ENCODE data around the gene GPR55.

GPR55 gene

DNA sequence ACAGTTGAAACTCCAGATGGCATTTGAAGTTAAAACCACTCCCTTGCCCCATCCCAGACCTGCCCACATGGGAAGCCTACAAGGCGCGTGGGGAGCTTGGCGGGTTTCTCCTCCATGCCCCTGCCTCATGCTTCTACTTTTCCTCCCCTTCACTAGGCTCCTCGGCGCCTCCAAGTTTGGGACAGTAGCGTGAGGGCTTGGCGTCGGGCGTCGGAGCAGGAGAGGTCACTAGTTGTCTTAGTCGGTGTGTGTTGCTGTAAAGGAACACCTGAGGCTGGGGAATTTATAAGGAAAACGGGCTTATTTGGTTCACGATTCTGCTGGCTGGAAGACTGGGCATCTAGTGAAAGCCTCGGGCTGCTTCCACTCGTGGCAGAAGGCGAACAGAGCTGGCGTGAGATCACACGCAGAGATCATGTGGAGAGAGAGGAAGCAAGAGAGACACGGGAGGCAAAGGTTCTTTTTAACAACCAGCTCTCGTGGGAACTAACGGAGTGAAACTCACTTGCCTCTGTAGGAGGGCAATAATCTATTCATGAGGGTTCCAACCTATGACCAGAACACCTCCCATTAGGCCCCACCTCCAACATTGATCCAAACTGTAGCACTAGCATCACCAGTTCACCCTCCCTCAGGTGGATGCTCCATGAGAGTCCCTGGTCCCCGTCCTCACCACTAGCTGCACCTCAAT lies 35.0 kb downstream of the GPR55 start:
- no peak overlapping the region for H3K4me3 ChIP-seq (replicated peaks; ENCODE audit: low read depth, low read length)
- TF ChIP-seq, protein P1, sequence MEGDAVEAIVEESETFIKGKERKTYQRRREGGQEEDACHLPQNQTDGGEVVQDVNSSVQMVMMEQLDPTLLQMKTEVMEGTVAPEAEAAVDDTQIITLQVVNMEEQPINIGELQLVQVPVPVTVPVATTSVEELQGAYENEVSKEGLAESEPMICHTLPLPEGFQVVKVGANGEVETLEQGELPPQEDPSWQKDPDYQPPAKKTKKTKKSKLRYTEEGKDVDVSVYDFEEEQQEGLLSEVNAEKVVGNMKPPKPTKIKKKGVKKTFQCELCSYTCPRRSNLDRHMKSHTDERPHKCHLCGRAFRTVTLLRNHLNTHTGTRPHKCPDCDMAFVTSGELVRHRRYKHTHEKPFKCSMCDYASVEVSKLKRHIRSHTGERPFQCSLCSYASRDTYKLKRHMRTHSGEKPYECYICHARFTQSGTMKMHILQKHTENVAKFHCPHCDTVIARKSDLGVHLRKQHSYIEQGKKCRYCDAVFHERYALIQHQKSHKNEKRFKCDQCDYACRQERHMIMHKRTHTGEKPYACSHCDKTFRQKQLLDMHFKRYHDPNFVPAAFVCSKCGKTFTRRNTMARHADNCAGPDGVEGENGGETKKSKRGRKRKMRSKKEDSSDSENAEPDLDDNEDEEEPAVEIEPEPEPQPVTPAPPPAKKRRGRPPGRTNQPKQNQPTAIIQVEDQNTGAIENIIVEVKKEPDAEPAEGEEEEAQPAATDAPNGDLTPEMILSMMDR (IDR thresholded peaks at IDR 0.05; ENCODE audit: low read depth, low read length, missing control alignments), result no peak
- DNase-seq (ENCODE audit: extremely low read depth, low read depth), result no peak

DNA sequence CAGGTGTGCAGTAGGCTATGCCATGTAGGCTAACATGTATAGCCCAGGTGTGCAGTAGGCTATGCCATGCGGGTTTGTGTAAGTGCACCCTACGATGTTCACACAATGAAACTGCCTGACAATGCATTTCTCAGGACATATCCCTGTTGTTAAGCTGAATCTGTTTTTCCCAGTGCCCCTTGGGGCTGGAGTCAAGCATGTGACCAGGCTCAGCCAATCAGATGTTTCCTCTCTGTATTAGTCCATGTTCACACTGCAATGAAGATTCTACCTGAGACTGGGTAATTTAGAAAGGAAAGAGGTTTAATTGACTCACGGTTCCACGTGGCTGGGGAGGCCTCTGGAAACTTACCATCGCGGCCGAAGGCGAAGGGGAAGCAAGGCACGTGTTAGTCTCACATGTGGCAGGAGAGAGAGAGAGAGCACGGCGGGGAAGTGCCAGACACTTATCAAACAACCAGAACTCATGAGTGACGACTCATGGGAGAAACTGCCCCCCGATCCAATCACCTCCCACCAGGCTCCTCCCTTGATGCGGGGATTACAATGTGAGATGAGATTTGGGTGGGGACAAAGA lies 36.1 kb downstream of the GPR55 start:
- H3K4me3 ChIP-seq (replicated peaks; ENCODE audit: low read depth, low read length), result no peak overlapping the region
- TF ChIP-seq, protein P1 (IDR thresholded peaks at IDR 0.05; ENCODE audit: low read depth, low read length, missing control alignments), result no peak
- no peak for DNase-seq (ENCODE audit: extremely low read depth, low read depth)

DNA sequence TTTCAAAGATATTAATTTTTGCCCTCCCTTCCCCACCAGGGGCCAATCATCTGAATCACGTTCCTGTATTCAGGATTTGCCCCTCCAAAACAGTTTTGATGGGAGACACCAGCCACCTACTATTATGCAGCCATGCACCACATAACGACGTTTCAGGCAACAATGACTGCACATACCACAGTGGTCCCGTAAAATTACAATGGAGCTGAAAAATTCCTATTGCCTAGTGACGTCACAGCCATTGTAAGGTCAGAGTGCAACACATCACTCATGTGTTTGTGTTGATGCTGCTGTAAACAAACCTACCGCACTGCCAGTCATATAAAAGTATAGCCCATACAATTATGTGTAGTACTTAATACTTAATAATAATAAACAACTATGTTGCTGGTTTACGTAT lies 37.7 kb downstream of the GPR55 start:
- no peak overlapping the region for H3K4me3 ChIP-seq (replicated peaks; ENCODE audit: low read depth, low read length)
- TF ChIP-seq, protein P1 (IDR thresholded peaks at IDR 0.05; ENCODE audit: low read depth, low read length, missing control alignments), result no peak
- DNase-seq (ENCODE audit: extremely low read depth, low read depth), result no peak

DNA sequence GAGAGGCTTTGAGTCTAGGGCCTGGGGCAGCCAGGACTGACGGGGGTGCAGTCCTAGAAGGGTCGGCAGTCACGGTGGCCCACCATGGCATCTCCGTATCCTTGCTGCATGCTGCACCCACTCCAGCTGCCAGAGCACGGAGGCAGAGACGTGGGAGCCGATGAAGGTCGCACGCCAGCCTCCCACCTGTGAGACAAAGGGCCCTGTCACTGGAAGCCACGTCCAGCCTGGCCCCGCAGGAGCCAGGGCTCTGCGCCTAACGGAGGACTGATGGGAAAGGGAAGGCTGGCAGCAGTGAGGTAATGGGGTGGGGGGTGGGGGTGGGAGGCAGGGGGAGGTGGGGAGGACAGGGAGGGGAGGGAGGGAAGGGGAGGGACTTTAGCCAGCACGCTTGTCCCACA lies 38.4 kb downstream of the GPR55 start:
- TF ChIP-seq, protein P1 (IDR thresholded peaks at IDR 0.05; ENCODE audit: low read depth, low read length, missing control alignments), result no peak
- H3K4me3 ChIP-seq (replicated peaks; ENCODE audit: low read depth, low read length), result no peak overlapping the region
- no peak for DNase-seq (ENCODE audit: extremely low read depth, low read depth)

DNA sequence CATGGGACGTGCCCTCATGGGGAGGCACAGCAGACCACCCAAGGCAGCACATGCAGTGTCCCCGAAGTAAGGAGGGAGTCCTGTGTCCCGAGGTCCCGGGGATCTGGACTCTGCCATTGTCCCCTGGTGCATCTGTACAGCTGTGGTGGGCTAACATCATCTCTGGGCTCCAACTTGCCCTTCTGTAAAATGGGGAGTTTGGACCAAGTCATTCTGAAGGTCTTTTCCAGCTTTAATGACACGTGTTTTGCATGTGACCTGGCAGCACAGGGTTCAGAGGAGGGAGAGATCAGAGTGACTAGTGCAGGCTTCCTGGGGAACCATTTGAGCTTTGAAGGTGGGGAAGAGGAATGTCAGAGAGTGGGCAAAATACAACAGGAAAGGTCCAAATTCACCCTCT lies 38.8 kb downstream of the GPR55 start:
- no peak overlapping the region for H3K4me3 ChIP-seq (replicated peaks; ENCODE audit: low read depth, low read length)
- DNase-seq (ENCODE audit: extremely low read depth, low read depth), result no peak
- TF ChIP-seq, protein P1 (IDR thresholded peaks at IDR 0.05; ENCODE audit: low read depth, low read length, missing control alignments), result no peak

DNA sequence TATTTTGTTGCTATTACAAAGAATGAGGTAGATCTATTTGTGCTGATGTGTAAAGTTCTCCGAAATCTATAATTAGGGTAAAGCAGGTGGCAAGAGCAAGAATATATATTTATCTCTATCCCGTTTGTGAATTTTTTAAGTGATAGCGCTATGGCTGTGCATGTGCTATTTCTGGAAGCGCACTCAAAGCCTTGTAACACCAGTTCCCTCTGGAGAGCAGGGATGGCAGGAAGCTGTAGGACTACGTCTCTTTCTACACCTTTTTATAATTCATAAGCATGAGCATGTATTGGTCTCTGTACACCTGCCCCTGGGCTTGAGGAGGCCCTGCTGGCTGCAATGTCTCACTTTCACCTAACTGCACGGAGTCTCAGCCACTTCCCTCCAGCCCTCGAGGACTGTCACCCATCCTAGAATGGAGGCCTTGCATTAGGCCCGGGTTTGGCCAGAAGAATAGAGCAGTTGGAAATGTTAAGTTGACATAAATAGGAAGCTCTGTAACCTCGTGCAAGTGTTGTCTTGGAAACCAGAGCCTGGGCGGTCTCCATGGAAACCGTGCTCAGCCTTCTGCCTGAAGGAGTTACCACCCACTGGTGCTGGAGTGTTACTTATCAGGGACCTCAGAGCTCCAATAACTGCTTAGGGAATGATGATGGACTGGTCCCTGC lies 39.4 kb downstream of the GPR55 start:
- TF ChIP-seq, protein P1 (IDR thresholded peaks at IDR 0.05; ENCODE audit: low read depth, low read length, missing control alignments), result no peak
- peak; percentile 15 for DNase-seq (ENCODE audit: extremely low read depth, low read depth)
- no peak overlapping the region for H3K4me3 ChIP-seq (replicated peaks; ENCODE audit: low read depth, low read length)

Measured in HFF-Myc (cell line).